Duodenal mucosa (tissue), 2 donors: ENCODE results near the gene FCMR.
A peak's percentile ranks its signal among the peaks of the same experiment; 100 is the strongest.

Experiments used
- H3K27ac ChIP-seq: one replicate; pipeline ENCODE4 v1.7.0; 2013; ENCODE audit warnings: low read depth, low read length
- H3K27me3 ChIP-seq, 2 donors: one replicate each; pipeline ENCODE4 v1.7.0; 2013; ENCODE audit warnings: low read length in 2 of 2, control low read depth in 1 of 2; ENCODE audit not compliant: insufficient read depth in 2 of 2, control insufficient read depth in 1 of 2
- H3K36me3 ChIP-seq, 2 donors: one replicate each; pipeline ENCODE4 v1.7.0; 2013; ENCODE audit warnings: low read length in 2 of 2, control low read depth in 1 of 2; ENCODE audit not compliant: insufficient read depth in 2 of 2, control insufficient read depth in 1 of 2
- H3K4me1 ChIP-seq, 2 donors: one replicate each; pipeline ENCODE4 v1.7.0; 2013; ENCODE audit warnings: low read length in 2 of 2, control low read depth in 1 of 2; ENCODE audit not compliant: insufficient read depth in 2 of 2, control insufficient read depth in 1 of 2
- H3K4me3 ChIP-seq, 2 donors: one replicate each; pipeline ENCODE4 v1.7.0; 2013; ENCODE audit warnings: low read length in 2 of 2, low read depth in 1 of 2
- H3K9ac ChIP-seq, 2 donors: one replicate each; pipeline ENCODE4 v1.7.0; 2013; ENCODE audit warnings: low read length in 2 of 2, low read depth in 1 of 2
- H3K9me3 ChIP-seq, 2 donors: one replicate each; pipeline ENCODE4 v1.7.0; 2013; ENCODE audit warnings: low read length in 2 of 2, control low read depth in 1 of 2; ENCODE audit not compliant: control insufficient read depth in 1 of 2

Gene FCMR

DNA sequence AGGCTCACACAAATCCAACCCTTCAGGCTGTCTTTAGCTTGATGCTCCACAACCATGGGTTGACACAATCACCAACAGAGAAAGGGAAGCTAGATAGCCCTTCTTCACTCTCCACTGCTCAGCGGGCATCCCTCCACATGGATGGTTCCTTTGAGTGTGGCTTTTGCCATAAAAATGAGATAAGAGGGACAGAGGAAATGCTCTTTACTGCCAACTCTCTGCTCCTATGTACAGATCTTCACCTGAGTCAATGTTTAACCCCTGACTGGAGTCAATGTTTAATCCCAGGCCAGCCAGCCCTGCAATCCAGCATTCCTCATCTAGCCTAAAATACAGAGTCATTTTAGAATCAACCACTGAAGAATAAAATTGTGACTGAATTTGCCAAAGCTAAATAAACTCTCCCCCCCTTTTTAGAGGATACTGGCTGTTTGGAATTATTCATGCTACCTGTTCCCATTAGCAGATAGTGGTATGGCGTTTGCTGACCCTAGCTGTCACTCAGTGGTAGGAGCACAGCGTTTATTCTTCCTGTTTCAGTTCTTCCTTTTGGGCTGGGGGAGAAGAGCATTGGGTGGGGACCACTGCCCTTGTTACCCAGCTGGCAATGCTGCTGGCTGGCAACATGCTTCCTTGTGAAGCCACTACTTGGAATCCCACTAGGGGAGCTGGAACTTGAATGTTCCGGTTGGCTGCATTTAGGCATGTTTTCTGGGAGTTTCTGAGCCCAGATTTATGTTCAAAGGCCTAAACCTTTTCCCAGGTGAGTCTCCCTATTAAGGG, 29.8 kb upstream of the FCMR start:
- H3K27ac ChIP-seq, result no peak overlapping the region
- no peaks in the 10 kb centered on the region for H3K36me3 ChIP-seq
- H3K4me3 ChIP-seq, result no peak overlapping the region
- peaks cover 76 to 84% of the 10 kb centered on the region in 2 donors for H3K4me1 ChIP-seq
- no peaks in the 10 kb centered on the region for H3K9me3 ChIP-seq
- H3K27me3 ChIP-seq, result no peaks in the 10 kb centered on the region
- H3K9ac ChIP-seq, result peak overlapping the region; percentile 13 to 20

DNA sequence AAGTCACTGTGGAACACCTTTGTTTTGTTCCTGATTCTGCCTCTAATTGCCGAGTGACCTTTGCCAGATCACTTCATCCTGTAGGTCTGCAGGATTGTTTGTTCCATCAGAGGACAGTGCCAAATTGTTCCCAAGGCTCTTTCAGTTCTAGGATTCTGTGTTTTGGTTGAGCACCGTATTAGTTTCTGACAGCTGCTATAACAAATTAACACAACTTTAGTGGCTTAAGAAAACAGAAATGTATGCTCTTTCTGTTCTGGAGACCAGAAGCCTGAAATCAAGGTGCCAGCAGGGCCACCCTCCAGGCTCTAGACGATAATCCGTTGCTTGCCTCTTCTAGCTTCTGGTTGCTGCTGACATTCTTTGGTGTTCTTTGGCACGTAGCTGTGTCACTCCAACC, 27.9 kb upstream of the FCMR start:
- H3K27me3 ChIP-seq, result no peaks in the 10 kb centered on the region
- no peaks in the 10 kb centered on the region for H3K9me3 ChIP-seq
- peaks cover 6 to 13% of the 10 kb centered on the region in 2 donors for H3K36me3 ChIP-seq
- H3K27ac ChIP-seq, result no peak overlapping the region
- H3K9ac ChIP-seq, result no peak overlapping the region
- H3K4me1 ChIP-seq, result peaks cover 62 to 66% of the 10 kb centered on the region in 2 donors
- H3K4me3 ChIP-seq, result no peak overlapping the region

DNA sequence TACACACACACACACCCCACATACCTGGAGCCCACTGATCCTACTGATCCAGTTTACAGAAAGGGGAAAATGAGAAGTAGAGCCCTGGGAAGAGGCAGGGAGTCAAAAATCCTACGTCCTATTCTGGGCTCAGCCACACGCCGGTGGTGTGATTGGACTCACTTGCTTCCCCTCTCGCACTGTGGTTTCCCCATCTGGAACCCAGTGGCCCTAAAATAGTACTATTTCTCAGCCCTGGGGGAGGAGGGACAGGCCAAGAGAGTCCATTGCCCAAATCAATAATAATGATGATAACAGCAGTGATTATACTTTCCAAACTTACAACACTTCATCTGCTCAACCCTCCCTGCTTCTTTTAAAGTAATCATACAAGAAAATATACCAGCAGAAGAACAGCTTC, 27.5 kb upstream of the FCMR start:
- H3K4me3 ChIP-seq, result no peak overlapping the region
- no peaks in the 10 kb centered on the region for H3K9me3 ChIP-seq
- H3K27ac ChIP-seq, result no peak overlapping the region
- no peak overlapping the region for H3K9ac ChIP-seq
- H3K4me1 ChIP-seq, result peaks cover 59 to 61% of the 10 kb centered on the region in 2 donors
- no peaks in the 10 kb centered on the region for H3K27me3 ChIP-seq
- peaks cover 6 to 17% of the 10 kb centered on the region in 2 donors for H3K36me3 ChIP-seq

DNA sequence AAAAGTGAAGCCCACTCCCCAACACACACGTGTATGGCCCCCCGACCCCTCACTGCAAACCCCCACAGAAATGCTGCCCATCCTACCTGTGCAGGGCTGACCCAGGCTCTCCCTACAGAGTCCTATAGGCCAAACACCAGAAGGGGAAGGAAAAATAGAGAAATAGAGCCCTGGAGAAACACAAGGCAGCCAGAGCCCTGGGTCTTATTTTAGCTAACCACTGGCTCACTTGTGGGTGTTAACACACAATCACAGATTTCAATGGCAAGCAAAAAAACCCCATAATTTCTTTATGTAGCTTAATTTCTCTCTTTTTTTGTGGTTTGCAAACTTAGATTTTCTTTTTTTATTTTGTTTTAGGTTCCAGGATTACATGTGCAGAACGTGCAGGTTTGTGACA, 25.5 kb upstream of the FCMR start:
- Histone ChIP-seq H3K9me3 (no peaks in the 10 kb centered on the region), H3K9ac (peak overlapping the region; percentile 74 to 94), H3K4me1 (peaks cover 46 to 50% of the 10 kb centered on the region in 2 donors), H3K27ac (peak overlapping the region; percentile 74), H3K36me3 (peaks cover 14 to 26% of the 10 kb centered on the region in 2 donors), H3K27me3 (peaks cover 0 to 4% of the 10 kb centered on the region in 2 donors), H3K4me3 (peak overlapping the region; percentile 81 to 85)

DNA sequence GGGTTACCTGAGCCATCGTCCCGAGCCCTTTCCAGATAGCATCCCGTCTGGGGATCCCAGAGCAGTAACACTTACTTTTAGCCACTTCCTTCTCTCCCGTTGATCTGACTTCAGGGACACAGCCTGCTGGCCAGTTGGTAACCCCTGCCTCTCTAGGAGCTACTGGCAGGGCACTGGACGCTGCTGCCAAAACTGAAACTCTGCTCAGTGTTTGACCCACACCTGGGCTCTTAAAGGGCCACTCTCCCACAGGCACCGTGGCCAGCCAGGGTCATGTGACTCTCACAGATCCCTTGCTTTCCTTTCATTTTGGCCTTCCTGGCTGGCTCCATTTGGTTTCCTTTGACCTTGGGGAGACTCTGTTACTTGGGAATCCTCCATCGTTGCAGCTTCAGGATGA, 24.5 kb upstream of the FCMR start, which contains the start of gene PIGR:
Gene PIGR (minus strand): TSS at position 206 of the 400 bp plus-strand sequence. CDS start 5,935 bp downstream, outside the sequence.
- peak within 1 kb of the TSS; percentile 74 to 94 for H3K9ac ChIP-seq
- H3K4me3 ChIP-seq, result peak within 1 kb of the TSS; percentile 81 to 85
- H3K27me3 ChIP-seq, result peaks cover 0 to 6% of the 10 kb centered on the region in 2 donors
- peaks cover 43 to 48% of the 10 kb centered on the region in 2 donors for H3K4me1 ChIP-seq
- H3K9me3 ChIP-seq, result no peaks in the 10 kb centered on the region
- peaks cover 19 to 28% of the 10 kb centered on the region in 2 donors for H3K36me3 ChIP-seq
- H3K27ac ChIP-seq, result peak within 1 kb of the TSS; percentile 74

DNA sequence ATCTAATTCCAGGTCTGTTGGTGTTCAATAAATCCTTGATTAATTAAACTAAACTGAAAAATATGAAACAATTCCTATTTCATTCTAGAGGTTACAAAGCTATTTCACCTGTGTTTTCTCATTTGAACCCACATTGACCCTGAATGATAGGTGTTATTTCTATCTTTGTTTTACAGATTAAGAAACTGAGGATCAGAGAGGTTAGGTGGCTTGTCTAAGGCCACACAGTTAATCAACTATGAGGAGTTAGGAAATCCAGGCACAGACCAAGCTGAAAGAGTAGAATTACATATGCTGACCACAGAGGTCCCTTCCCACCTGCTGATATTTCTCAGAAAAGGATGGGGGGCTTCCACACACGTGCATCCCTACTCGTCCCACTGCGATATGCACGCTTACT, 24.0 kb upstream of the FCMR start:
- peak overlapping the region; percentile 74 to 94 for H3K9ac ChIP-seq
- no peaks in the 10 kb centered on the region for H3K9me3 ChIP-seq
- H3K27me3 ChIP-seq, result peaks cover 0 to 6% of the 10 kb centered on the region in 2 donors
- peaks cover 43 to 48% of the 10 kb centered on the region in 2 donors for H3K4me1 ChIP-seq
- H3K27ac ChIP-seq, result peak overlapping the region; percentile 74
- H3K4me3 ChIP-seq, result peak overlapping the region; percentile 81 to 85
- peaks cover 24 to 28% of the 10 kb centered on the region in 2 donors for H3K36me3 ChIP-seq

DNA sequence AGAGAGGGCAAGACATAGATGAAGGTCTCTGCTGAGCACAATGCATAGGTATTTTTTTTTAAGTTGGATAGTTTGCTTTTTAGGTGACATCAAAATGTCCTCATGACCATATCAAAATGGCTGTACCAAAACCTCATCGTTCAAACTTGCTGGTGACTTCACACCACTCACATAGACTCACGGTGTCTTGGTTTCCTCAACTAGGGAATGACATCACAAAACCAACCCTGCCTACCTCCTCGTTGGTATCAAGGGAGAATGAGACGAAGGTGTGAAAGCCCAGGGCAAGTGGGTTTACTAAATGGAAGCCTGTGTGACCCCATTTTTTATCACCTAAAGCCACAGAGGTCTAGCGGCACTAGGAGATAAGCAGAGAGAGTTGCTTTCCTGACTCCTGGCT, 23.0 kb upstream of the FCMR start:
- peak overlapping the region; percentile 81 to 85 for H3K4me3 ChIP-seq

DNA sequence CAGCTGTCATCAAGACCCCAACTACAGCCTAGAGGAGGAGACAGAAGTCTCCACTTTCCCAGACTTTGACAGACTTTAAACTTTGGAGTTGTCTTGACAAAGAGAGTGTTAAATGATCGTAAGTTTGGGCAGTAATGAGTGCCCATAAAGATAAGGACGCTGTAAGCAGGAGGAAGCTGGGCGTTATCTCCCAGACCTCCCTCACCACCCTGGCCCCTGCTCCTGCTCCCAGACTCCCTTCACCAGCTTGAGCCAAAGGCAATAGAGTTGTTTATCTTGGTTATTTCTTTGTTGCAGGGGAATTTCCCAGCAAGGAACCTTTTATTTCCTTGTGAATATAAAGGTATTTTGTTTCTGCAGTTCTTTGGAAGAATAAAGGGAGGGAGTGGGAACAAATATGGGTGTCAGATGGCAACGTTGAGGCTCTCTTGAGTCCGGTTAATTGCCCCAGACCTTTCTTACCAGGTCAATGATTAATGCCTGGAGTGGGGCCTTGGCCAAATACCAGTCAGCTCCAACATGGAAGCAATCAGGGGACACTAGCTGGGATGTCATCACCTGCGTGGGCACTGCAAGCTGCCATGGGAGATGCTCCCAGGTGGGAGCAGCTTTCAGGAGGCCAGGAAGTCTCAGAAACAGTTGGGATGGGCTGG, 20.2 kb upstream of the FCMR start:
- peak overlapping the region; percentile 74 to 94 for H3K9ac ChIP-seq
- H3K27ac ChIP-seq, result peak overlapping the region; percentile 62
- H3K36me3 ChIP-seq, result peaks cover 45 to 59% of the 10 kb centered on the region in 2 donors
- peaks cover 0 to 6% of the 10 kb centered on the region in 2 donors for H3K27me3 ChIP-seq
- H3K9me3 ChIP-seq, result no peaks in the 10 kb centered on the region
- peaks cover 54 to 57% of the 10 kb centered on the region in 2 donors for H3K4me1 ChIP-seq
- peak overlapping the region; percentile 81 to 85 for H3K4me3 ChIP-seq

More for the DNA sequence above, 23.0 kb upstream of the FCMR start:
- Histone ChIP-seq H3K36me3 (peaks cover 28 to 31% of the 10 kb centered on the region in 2 donors), H3K9ac (peak overlapping the region; percentile 74 to 94), H3K27ac (peak overlapping the region; percentile 74), H3K4me1 (peaks cover 53 to 54% of the 10 kb centered on the region in 2 donors), H3K9me3 (no peaks in the 10 kb centered on the region), H3K27me3 (peaks cover 0 to 6% of the 10 kb centered on the region in 2 donors)

DNA sequence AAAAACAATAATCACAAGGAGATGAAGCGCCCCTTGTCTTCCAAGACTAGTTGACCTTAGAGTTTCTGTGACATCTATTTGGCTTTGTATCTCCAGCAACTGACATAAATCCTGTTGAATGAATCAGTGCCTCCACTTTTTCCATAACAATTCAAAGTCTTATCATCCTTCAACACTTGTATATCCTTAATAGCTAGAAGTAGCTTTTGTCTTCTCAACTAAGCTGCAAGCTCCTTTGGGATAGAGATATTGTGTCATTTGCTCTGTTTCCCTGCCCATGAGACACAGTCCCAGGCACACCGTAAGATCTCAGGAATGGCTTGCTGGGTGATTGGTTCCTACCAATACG, 18.8 kb upstream of the FCMR start:
- H3K9me3 ChIP-seq, result no peaks in the 10 kb centered on the region
- H3K27me3 ChIP-seq, result peaks cover 0 to 6% of the 10 kb centered on the region in 2 donors
- H3K4me3 ChIP-seq, result peak overlapping the region; percentile 60 to 81
- peak overlapping the region; percentile 40 to 56 for H3K9ac ChIP-seq
- peak overlapping the region; percentile 5 for H3K27ac ChIP-seq
- peaks cover 50 to 72% of the 10 kb centered on the region in 2 donors for H3K36me3 ChIP-seq
- peaks cover 65 to 68% of the 10 kb centered on the region in 2 donors for H3K4me1 ChIP-seq
